ENCODE data around the gene DPP8.

Gene DPP8

DNA sequence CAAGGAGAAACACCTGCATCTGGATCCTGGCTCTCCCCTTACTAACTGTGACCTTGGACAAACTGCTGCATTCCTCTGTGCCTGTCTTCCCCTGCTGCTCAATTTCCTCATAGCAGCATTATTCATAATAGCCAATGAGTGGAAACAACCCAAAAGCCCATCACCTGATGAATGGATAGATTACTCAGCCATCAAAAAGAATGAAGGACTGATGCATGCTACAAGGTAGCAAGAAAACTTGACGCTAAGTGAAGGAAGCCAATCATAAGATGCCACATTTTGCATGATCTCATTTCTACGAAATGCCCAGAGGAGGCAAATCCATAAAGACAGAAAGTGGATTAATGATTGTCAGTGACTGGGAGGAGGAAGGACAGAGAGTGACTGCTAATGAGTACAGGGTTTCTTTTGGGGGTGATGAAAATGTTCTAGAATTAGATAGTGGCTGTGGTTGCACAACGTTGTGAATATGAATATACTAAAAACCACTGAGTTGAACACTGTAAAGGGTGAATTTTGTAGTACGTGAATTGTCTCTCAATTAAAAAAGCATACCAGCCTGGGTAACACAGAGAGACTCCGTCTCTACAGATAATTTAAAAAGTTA is 105.9 kb downstream of the DPP8 start:
- no peak overlapping the region for H3K4me3 Mint-ChIP-seq
- peaks cover 58% of the 10 kb centered on the region for H3K27me3 Mint-ChIP-seq
- no peaks in the 10 kb centered on the region for H3K36me3 Mint-ChIP-seq
- CTCF ChIA-PET, result no interaction called here
- no peaks in the 10 kb centered on the region for H3K4me1 Mint-ChIP-seq
- no peak overlapping the region for H3K27ac Mint-ChIP-seq
- H3K9me3 Mint-ChIP-seq, result no peaks in the 10 kb centered on the region
- no peak for DNase-seq

DNA sequence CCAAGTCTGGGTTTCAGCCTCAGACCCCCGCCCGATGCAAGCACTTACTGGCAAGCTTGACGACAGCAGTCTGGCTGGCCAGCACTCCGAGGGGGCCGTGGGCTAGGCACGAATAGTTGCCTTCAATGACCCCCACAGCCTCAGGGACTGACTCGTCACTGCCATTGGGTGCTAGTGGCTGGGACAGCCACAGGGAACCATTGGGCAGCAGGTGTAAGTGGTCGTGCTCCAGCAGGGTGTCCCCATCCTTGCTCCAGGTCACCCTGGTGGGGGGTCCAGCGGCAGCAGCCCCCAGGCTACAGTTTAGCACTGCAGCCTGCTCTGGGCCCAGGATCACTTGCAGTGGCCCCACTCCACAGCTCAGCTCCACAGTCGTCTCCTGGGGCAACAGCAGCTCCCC is 106.5 kb downstream of the DPP8 start:
- Mint-ChIP-seq H3K4me1 (no peaks in the 10 kb centered on the region), H3K27me3 (peaks cover 58% of the 10 kb centered on the region), H3K27ac (no peak overlapping the region), H3K36me3 (no peaks in the 10 kb centered on the region), H3K4me3 (no peak overlapping the region), H3K9me3 (no peaks in the 10 kb centered on the region)
- CTCF ChIA-PET, result no interaction called here
- DNase-seq, result no peak

DNA sequence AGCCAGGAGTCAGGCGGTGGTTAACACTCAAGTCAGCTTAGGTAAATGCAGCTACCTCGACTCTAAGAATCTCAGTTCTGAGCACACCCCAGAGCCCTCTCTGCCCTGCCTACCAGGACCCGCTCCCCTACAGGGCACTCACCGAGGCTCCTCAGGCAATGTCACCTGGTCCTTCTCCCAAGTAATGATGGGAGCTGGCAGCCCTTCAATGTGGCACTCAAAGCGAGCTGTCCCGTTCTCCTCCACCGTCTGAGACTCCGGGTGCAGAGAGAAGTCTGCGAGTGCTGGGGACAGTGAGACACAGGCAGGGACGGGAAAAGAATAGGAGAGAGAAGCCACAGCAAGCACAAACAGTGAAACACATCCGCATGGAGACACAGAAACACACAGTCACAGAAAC is 107.5 kb downstream of the DPP8 start:
- Mint-ChIP-seq H3K36me3 (no peaks in the 10 kb centered on the region), H3K27ac (no peak overlapping the region), H3K4me1 (no peaks in the 10 kb centered on the region), H3K9me3 (no peaks in the 10 kb centered on the region), H3K27me3 (peaks cover 54% of the 10 kb centered on the region), H3K4me3 (no peak overlapping the region)
- CTCF ChIA-PET, result no interaction called here
- DNase-seq, result no peak

DNA sequence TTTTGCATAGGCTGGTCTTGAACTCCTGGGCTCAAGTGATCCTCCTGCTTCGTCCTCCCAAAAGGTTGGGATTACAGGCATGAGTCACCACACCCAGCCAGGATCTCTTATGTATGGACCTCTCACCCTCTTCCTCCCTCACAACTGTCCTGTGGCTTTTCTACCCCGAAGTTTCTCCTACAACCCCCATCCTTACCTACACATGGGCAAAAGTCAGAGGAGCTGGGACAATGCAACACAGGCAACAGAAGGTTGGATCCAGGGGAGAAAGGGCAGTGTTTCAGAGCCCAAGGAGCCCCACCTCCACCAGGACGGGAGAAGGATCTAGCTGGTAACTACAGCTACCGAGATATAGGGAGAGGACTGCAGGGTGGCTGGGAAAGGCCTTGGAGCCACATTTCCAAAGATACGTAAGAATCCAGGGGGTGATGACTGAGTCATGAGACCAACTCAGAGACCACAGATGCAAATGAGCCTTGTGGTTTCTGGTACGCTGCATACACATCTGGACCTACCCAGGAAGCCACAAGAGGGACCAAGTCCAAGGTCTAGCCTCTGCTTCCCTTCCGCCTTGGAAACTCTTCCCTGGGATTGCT is 108.4 kb downstream of the DPP8 start:
- H3K27ac Mint-ChIP-seq, result no peak overlapping the region
- CTCF ChIA-PET, result no interaction called here
- no peaks in the 10 kb centered on the region for H3K4me1 Mint-ChIP-seq
- no peaks in the 10 kb centered on the region for H3K36me3 Mint-ChIP-seq
- DNase-seq, result no peak
- H3K9me3 Mint-ChIP-seq, result no peaks in the 10 kb centered on the region
- no peak overlapping the region for H3K4me3 Mint-ChIP-seq
- peaks cover 60% of the 10 kb centered on the region for H3K27me3 Mint-ChIP-seq

DNA sequence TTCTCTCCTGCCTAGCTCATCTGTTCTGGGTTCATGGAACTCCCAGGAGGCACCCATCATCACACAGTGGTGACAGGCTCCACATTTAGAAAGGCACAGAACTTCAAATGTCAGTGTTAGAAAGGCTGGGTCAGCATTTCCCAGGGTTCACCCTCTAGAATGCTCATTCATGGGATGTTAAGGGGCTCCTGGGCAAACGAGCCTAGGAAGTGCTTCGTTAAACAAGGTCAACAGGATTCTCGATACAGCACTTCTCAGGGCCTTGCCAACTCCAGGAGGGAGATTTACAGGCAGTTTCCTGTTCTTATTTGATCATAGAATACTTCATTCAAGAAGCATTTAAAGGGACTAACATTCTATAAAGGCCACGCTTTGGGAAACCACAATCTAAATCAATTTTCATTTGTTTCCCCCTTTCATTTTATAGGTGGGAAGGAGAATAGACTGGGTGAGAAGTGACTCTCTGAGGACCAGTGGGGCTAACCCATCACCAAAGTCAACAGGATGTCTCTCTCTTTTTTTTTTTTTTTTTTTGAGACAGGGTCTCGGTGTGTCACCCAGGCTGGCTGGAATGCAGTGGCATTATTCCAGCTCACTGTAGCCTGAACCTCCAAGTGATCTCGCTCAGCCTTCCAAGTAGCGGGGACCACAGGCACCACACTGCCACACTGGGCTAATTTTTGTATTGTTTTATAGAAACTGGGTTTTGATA is 109.0 kb downstream of the DPP8 start:
- H3K4me1 Mint-ChIP-seq, result no peaks in the 10 kb centered on the region
- H3K27me3 Mint-ChIP-seq, result peaks cover 64% of the 10 kb centered on the region
- H3K36me3 Mint-ChIP-seq, result no peaks in the 10 kb centered on the region
- no peak overlapping the region for H3K27ac Mint-ChIP-seq
- CTCF ChIA-PET, result no interaction called here
- H3K9me3 Mint-ChIP-seq, result no peaks in the 10 kb centered on the region
- no peak for DNase-seq
- H3K4me3 Mint-ChIP-seq, result no peak overlapping the region

DNA sequence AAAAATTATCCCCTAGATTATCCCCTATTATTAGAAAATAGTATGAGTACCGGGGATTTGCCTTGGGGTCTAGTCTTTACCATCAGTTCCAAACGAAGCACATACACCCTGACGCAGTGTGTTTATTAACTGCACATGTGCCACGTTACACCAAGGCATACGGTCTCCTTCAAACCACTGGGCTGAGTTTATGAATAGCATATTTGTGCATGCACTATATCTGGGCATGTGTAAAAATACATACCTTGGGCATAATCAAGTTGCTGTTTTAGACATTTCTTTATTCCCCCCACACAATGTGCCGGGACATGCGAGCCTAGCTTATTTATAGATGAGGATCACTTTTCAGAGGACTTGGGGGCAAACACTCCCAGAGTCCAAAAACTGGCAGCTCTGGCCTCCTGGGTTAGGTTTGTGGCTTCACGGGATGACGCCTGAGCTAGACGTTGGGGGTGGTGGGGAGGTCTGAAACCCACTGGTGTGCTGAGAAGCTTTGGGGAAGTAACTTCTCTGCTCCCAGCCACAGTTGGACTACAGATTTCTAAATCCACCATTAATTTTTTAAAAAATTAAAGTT is 111.0 kb downstream of the DPP8 start:
- Mint-ChIP-seq H3K36me3 (no peaks in the 10 kb centered on the region), H3K27ac (no peak overlapping the region), H3K4me3 (no peak overlapping the region), H3K27me3 (peaks cover 69% of the 10 kb centered on the region), H3K9me3 (no peaks in the 10 kb centered on the region), H3K4me1 (no peaks in the 10 kb centered on the region)
- no peak for DNase-seq
- CTCF ChIA-PET, result no interaction called here

DNA sequence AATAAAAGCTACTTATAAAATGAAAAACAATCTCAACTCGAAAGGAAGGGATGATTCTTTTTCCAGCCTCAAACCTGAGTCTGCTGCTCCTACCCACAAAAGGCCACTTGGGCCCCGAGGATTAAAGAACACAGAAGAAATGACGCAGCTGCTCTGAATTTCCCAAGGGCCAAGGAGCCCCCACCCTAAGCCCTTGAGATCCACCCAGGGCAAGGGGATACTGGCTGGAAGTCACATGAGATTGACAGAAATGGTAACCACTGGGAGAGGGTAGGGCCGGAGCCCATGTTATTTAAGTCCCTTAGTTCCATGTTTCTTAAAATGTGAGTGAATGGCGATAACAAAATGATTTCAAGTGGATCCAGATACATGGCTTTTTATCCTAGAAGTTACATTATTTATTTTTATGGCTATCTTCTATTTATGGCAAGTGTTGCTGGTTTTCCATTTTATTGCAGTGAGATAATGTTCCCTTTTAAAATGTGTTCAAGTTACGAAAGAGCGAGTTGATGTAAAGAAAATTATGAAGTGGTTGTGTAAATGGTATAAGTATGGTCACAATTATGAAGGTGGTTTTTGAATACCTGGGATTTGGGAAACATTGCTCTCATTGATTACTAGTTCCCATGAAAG is 111.6 kb downstream of the DPP8 start:
- H3K9me3 Mint-ChIP-seq, result no peaks in the 10 kb centered on the region
- peaks cover 69% of the 10 kb centered on the region for H3K27me3 Mint-ChIP-seq
- H3K27ac Mint-ChIP-seq, result no peak overlapping the region
- no peaks in the 10 kb centered on the region for H3K36me3 Mint-ChIP-seq
- CTCF ChIA-PET, result no interaction called here
- H3K4me1 Mint-ChIP-seq, result no peaks in the 10 kb centered on the region
- no peak overlapping the region for H3K4me3 Mint-ChIP-seq
- no peak for DNase-seq

DNA sequence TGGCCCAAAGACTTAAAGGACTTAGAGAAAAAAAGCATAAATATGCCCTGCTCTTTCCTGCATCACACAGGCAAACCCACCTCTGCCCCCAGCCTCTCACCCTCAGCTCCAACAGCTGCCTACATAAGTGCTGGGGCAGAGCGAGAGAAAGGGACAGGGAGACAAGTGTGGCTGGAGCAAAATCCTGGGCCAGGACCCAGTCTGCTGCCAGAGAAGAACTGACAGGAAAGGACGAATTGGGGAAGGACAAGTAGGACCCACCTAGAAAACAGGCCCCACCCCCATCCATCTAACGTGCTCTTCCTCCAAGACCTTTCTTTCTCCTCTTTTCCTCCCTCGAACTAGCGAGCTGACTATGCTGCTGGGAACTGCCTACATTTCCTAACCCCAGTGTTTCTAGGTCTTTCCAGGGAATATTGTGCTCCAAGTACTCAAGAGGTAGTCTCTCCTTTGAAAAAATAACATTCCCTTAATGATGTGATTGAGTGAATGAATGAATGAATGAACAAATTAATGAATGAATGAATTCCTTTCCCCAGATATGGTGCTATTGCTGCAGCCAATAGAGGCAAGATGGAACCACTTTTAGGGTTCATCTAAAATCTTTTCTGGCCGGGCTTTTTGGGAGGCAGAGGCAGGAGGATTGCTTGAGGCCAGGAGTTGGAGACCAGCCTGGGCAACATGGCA is 113.2 kb downstream of the DPP8 start:
- DNase-seq, result no peak
- no peaks in the 10 kb centered on the region for H3K36me3 Mint-ChIP-seq
- CTCF ChIA-PET, result no interaction called here
- no peaks in the 10 kb centered on the region for H3K4me1 Mint-ChIP-seq
- H3K27ac Mint-ChIP-seq, result no peak overlapping the region
- no peaks in the 10 kb centered on the region for H3K9me3 Mint-ChIP-seq
- H3K27me3 Mint-ChIP-seq, result peaks cover 67% of the 10 kb centered on the region
- no peak overlapping the region for H3K4me3 Mint-ChIP-seq

DNA sequence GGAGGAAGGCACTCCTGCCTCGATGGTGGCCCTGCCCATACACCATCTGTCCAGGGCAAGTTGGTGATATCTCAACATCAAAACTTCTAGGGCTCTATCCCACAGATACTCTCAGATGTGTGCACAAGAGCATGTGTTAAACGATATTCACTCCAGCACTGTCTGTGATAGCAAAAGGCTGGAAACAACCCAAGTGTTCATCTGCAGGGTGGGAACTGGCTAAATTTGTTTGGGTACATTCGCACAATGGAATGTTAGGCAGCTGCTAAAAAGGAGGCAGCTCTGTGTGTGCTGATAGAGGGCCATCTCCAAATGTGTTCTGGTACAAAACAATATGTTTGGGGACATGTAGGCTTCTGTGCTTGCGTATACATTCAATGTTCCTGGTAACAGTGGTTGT is 114.5 kb downstream of the DPP8 start:
- H3K4me1 Mint-ChIP-seq, result no peaks in the 10 kb centered on the region
- no peaks in the 10 kb centered on the region for H3K9me3 Mint-ChIP-seq
- H3K27ac Mint-ChIP-seq, result no peak overlapping the region
- H3K4me3 Mint-ChIP-seq, result no peak overlapping the region
- no peaks in the 10 kb centered on the region for H3K36me3 Mint-ChIP-seq
- DNase-seq, result no peak
- peaks cover 67% of the 10 kb centered on the region for H3K27me3 Mint-ChIP-seq
- CTCF ChIA-PET, result no interaction called here

DNA sequence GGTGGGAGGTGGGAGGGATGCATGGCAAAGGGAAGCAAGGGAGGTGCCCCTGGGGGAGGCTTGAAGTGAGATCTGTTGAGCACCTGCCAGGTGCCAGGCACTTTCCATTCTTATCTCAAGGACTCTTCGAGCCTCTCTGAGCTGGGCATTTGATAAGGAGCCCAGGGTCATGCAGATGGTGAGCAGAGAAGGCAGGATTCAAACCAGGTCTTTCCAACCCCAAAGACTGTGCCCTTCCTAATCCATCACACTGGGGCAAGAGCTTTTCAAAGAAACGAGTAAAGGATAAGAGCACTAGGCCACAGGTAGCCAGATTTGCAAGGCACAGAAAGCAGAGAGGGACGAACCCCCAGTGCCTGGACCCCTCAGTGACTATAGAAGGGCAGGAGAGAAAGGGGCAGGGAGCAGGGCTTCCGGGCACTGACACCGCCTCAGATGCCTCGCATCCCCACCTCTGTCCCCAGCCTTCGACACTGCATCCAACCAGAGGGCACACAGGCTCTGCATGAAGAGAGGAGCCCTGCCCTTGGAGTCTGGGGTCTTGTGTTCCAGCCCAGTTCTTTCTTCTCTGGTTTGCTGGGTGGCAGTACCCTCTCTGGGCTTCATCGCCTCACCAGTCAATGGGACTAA is 115.8 kb downstream of the DPP8 start:
- no peak for DNase-seq
- H3K9me3 Mint-ChIP-seq, result no peaks in the 10 kb centered on the region
- H3K27ac Mint-ChIP-seq, result no peak overlapping the region
- no peaks in the 10 kb centered on the region for H3K36me3 Mint-ChIP-seq
- peaks cover 76% of the 10 kb centered on the region for H3K27me3 Mint-ChIP-seq
- no peak overlapping the region for H3K4me3 Mint-ChIP-seq
- peaks cover 2% of the 10 kb centered on the region for H3K4me1 Mint-ChIP-seq
- CTCF ChIA-PET, result interaction anchor here (0.8 to 3.6 kb wide), 4 partner anchors 17 to 237 kb away, joined by 3 to 40 read pairs (median 6); no protein-coding TSS in a partner anchor

DNA sequence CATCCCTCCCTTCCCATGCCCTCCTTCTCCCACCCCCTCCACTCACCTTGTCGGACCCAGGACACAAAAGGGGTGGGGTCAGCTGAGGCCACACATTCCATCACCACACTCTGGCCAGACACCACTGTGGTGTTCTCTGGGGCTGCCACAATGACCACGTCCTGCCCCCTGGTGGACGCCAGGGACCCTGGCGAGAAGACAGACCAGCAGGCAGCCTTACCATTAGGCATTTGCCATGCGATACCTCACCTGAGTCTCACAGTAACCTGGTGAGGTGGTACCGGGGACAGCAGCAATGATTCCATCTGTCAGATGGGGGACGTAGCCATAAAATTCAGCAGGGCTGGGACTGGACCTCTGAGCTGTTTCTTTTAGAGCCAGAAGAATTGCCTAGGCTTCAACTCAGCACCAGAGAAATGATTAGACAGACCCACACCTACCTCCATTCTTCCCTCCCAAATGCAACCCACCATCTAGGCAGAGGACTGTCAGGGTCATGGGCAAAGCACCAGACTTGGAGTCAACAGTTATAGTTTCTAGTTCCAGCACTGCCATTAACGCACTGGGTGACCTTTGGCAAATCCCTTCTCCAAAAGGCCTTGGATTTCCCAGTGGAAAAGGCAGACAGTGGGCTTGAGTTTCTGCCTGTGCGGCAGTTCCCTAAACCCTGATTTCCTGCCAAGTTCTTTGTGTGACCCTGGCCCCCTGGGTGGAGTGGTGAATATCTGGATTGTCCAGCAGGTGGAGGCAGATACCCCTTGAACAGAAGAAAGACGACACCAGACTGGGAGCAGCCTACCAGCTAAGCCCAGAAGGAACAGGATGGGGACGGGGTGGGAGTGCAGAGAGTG is 116.5 kb downstream of the DPP8 start:
- DNase-seq, result peak; percentile 65
- Mint-ChIP-seq H3K36me3 (no peaks in the 10 kb centered on the region), H3K4me1 (peaks cover 6% of the 10 kb centered on the region), H3K27ac (no peak overlapping the region), H3K4me3 (no peak overlapping the region), H3K9me3 (no peaks in the 10 kb centered on the region), H3K27me3 (peaks cover 82% of the 10 kb centered on the region)
- CTCF ChIA-PET, result interaction anchor here (0.8 to 3.6 kb wide), 10 partner anchors 16 to 238 kb away, joined by 3 to 40 read pairs (median 4); no protein-coding TSS in a partner anchor

DNA sequence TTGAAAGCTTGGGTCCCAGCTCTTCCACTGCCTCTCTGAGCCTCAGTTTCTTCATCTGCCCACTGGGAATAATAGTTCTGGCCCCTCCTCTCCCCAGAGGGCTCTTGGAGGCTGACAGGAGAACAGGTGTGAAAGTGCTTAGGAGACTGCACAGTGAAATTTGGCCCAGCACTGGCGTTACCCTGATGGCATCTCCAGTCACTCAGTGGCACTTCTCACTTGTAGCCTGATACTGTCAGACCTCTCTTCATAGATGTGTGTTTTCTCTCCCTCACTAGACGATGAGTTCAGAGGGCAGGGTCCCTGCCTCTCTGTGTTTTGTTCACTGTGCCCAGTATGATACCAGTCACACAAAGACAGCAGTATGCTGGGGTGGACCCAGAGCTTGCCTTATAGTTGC is 117.5 kb downstream of the DPP8 start:
- Mint-ChIP-seq H3K4me1 (peaks cover 6% of the 10 kb centered on the region), H3K9me3 (no peaks in the 10 kb centered on the region), H3K27me3 (peaks cover 88% of the 10 kb centered on the region), H3K4me3 (no peak overlapping the region), H3K27ac (no peak overlapping the region), H3K36me3 (no peaks in the 10 kb centered on the region)
- DNase-seq, result no peak
- CTCF ChIA-PET, result interaction anchor here (0.6 to 3.6 kb wide), 12 partner anchors 15 to 807 kb away, joined by 3 to 40 read pairs (median 3); no protein-coding TSS in a partner anchor

Data from activated naive CD4-positive, alpha-beta T cell treated with anti-CD3 and anti-CD28 coated beads, Interleukin-2, amount 10 ng/mL, durations not matched to agents 7 days and 5 days (primary cell).